Type B pancreatic cell (in vitro differentiated cells): Measurements from ENCODE around the gene NDFIP2. TPM values are rescaled to one million over a fixed set of nuclear protein-coding genes. Genes with fewer than 3 reads are reported as not detected.
"Not testable (repeated sequence)": the region's sequence is repeated elsewhere in the genome, so short reads cannot be mapped to it uniquely, and the experiment has no call there.

Experiments used
- DNase-seq: peaks from one replicate; pipeline ENCODE4 v3.0.0; 2021; ENCODE audit warnings: mixed read lengths; ENCODE audit not compliant: unreplicated experiment; ENCODE audit errors: extremely low spot score
- H3K27ac Mint-ChIP-seq: 2 replicates; pipeline ENCODE4 v1.8.0; 2021; ENCODE audit warnings: mild to moderate bottlenecking, mixed read lengths
- H3K27me3 Mint-ChIP-seq: 2 replicates; pipeline ENCODE4 v1.8.0; 2021; ENCODE audit warnings: mixed read lengths
- H3K36me3 Mint-ChIP-seq: 2 replicates; pipeline ENCODE4 v1.8.0; 2021; ENCODE audit warnings: mixed read lengths
- H3K4me1 Mint-ChIP-seq: one replicate; pipeline ENCODE4 v1.8.0; 2021; ENCODE audit warnings: mixed read lengths; ENCODE audit not compliant: unreplicated experiment
- H3K4me3 Mint-ChIP-seq: 2 replicates; pipeline ENCODE4 v1.8.0; 2021; ENCODE audit warnings: mild to moderate bottlenecking, mixed read lengths
- H3K9me3 Mint-ChIP-seq: 2 replicates; pipeline ENCODE4 v1.8.0; 2021; ENCODE audit warnings: mixed read lengths
- CTCF ChIP-seq: fragments of 200-600 bp; sonication (generic); conservative IDR thresholded peaks from 2 replicates; pipeline ENCODE4 v1.5.0; 2021; ENCODE audit warnings: antibody characterized with exemption, mild to moderate bottlenecking
- total RNA-seq: library from RNA; stranded (reverse); gene quantifications from 2 replicates; pipeline ENCODE4 v1.2.1, GENCODE V29; 2021; ENCODE audit warnings: low replicate concordance

The NDFIP2 gene
- total RNA-seq, 1 donor from 2014 or later, result 41.7 TPM

GRCh38 chr13:79549355-79550106, 68.6 kb downstream of the NDFIP2 start:
- H3K27ac Mint-ChIP-seq, result no peak overlapping the region
- no peaks in the 10 kb centered on the region for H3K27me3 Mint-ChIP-seq
- no peak for TF ChIP-seq CTCF
- H3K36me3 Mint-ChIP-seq, result no peaks in the 10 kb centered on the region
- DNase-seq, result no peak
- H3K9me3 Mint-ChIP-seq, result no peaks in the 10 kb centered on the region
- H3K4me1 Mint-ChIP-seq, result peaks cover 16% of the 10 kb centered on the region
- no peak overlapping the region for H3K4me3 Mint-ChIP-seq

- peaks cover 38% of the 10 kb centered on the region for H3K36me3 Mint-ChIP-seq
- peaks cover 20% of the 10 kb centered on the region for H3K9me3 Mint-ChIP-seq
- no peak overlapping the region for H3K27ac Mint-ChIP-seq
- H3K4me3 Mint-ChIP-seq, result no peak overlapping the region
- H3K4me1 Mint-ChIP-seq, result no peaks in the 10 kb centered on the region
- DNase-seq, result no peak
- H3K27me3 Mint-ChIP-seq, result no peaks in the 10 kb centered on the region
- no peak for TF ChIP-seq CTCF
Measured at GRCh38 chr13:79557666-79558065, 76.7 kb downstream of the NDFIP2 start.

GRCh38 chr13:79560954-79561353, 80.0 kb downstream of the NDFIP2 start:
- DNase-seq, result no peak
- TF ChIP-seq CTCF, result no peak
- Mint-ChIP-seq H3K27me3 (no peaks in the 10 kb centered on the region), H3K27ac (no peak overlapping the region), H3K4me1 (no peaks in the 10 kb centered on the region), H3K4me3 (no peak overlapping the region), H3K36me3 (peaks cover 32% of the 10 kb centered on the region), H3K9me3 (peaks cover 26% of the 10 kb centered on the region)

GRCh38 chr13:79562557-79562956, 81.6 kb downstream of the NDFIP2 start:
- no peak for DNase-seq
- Mint-ChIP-seq H3K27me3 (no peaks in the 10 kb centered on the region), H3K4me3 (no peak overlapping the region), H3K9me3 (peaks cover 26% of the 10 kb centered on the region), H3K27ac (no peak overlapping the region), H3K36me3 (peaks cover 26% of the 10 kb centered on the region), H3K4me1 (no peaks in the 10 kb centered on the region)
- no peak for TF ChIP-seq CTCF

GRCh38 chr13:79566118-79566517, 85.2 kb downstream of the NDFIP2 start:
- H3K27me3 Mint-ChIP-seq, result no peaks in the 10 kb centered on the region
- no peak overlapping the region for H3K27ac Mint-ChIP-seq
- peaks cover 8% of the 10 kb centered on the region for H3K36me3 Mint-ChIP-seq
- DNase-seq, result no peak
- no peaks in the 10 kb centered on the region for H3K4me1 Mint-ChIP-seq
- no peak overlapping the region for H3K4me3 Mint-ChIP-seq
- TF ChIP-seq CTCF, result no peak
- peaks cover 18% of the 10 kb centered on the region for H3K9me3 Mint-ChIP-seq

- Mint-ChIP-seq H3K36me3 (no peaks in the 10 kb centered on the region), H3K4me3 (no peak overlapping the region), H3K27ac (no peak overlapping the region), H3K4me1 (no peaks in the 10 kb centered on the region), H3K27me3 (no peaks in the 10 kb centered on the region), H3K9me3 (peaks cover 13% of the 10 kb centered on the region)
- TF ChIP-seq CTCF, result no peak
- DNase-seq, result no peak
Measured at GRCh38 chr13:79571147-79571546, 90.2 kb downstream of the NDFIP2 start.

- not testable (repeated sequence) for DNase-seq, H3K4me3 Mint-ChIP-seq, H3K27ac Mint-ChIP-seq, H3K27me3 Mint-ChIP-seq, H3K36me3 Mint-ChIP-seq, H3K4me1 Mint-ChIP-seq
- H3K9me3 Mint-ChIP-seq, result peaks cover 16% of the 10 kb centered on the region
Measured at GRCh38 chr13:79573892-79574291, 92.9 kb downstream of the NDFIP2 start.
